Glutamatergic neuron (in vitro differentiated cells): ENCODE data around the gene TNFRSF25. TPM values are rescaled to one million over a fixed set of nuclear protein-coding genes. Genes with fewer than 3 reads are reported as not detected.

ENCODE experiments used
- DNase-seq: peaks from one replicate; pipeline ENCODE4 v3.0.0; 2022
- H3K27ac Mint-ChIP-seq: one replicate; pipeline ENCODE4 v1.8.0; 2020; ENCODE audit warnings: mild to moderate bottlenecking, mixed read lengths, inconsistent platforms; ENCODE audit not compliant: unreplicated experiment
- H3K27me3 Mint-ChIP-seq: one replicate; pipeline ENCODE4 v1.8.0; 2020; ENCODE audit warnings: mild to moderate bottlenecking, moderate library complexity, mixed read lengths, inconsistent platforms; ENCODE audit not compliant: unreplicated experiment
- H3K36me3 Mint-ChIP-seq: one replicate; pipeline ENCODE4 v1.8.0; 2020; ENCODE audit warnings: mild to moderate bottlenecking, mixed read lengths, inconsistent platforms; ENCODE audit not compliant: unreplicated experiment
- H3K4me1 Mint-ChIP-seq: one replicate; pipeline ENCODE4 v1.8.0; 2020; ENCODE audit warnings: mild to moderate bottlenecking, low read depth, mixed read lengths, inconsistent platforms; ENCODE audit not compliant: unreplicated experiment
- H3K4me3 Mint-ChIP-seq: one replicate; pipeline ENCODE4 v1.8.0; 2020; ENCODE audit warnings: mild to moderate bottlenecking, mixed read lengths, inconsistent platforms; ENCODE audit not compliant: unreplicated experiment
- H3K9me3 Mint-ChIP-seq: one replicate; pipeline ENCODE4 v1.8.0; 2020; ENCODE audit warnings: mild to moderate bottlenecking, moderate library complexity, mixed read lengths, inconsistent platforms; ENCODE audit not compliant: unreplicated experiment
- total RNA-seq: library from RNA; stranded (reverse); fragmentation: NEBNext Ultra II Directional; extraction: Animal tissue kit (Norgen Biotek cat#: 25700); gene quantifications from one replicate; pipeline ENCODE4 v1.2.1, GENCODE V29; 2021; ENCODE audit not compliant: unreplicated experiment
- TF ChIP-seq, protein P1 (sequence below): fragments of 200-600 bp; sonication (generic); IDR thresholded peaks from one replicate; pipeline ENCODE4 v1.5.0; 2021; ENCODE audit not compliant: partially characterized antibody, unreplicated experiment

The TNFRSF25 gene
- total RNA-seq, 1 donor from 2014 or later, result 47.5 TPM

GRCh38 chr1:6417961-6418667 lies 47.9 kb downstream of the TNFRSF25 start:
- H3K27me3 Mint-ChIP-seq, result peaks cover 24% of the 10 kb centered on the region

DNA sequence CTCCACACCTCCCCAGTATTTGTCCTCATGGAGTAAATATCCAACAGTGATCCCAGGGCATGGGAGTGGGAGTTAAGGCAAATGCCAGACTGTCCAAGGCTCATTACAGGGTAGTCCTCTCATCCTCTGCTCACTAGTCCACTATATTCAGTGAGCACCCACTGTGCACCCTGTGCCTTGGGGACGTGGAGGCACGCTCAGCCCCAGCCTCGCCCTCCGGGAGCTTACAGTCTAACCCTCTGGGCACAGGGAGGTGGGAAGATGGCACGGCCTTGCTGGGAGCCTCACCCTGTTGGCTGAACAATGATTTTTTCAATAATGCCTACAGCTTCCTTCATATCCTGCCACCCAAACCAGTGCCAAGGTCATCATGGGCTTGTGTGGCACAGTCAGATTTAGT lies 49.1 kb downstream of the TNFRSF25 start:
- Mint-ChIP-seq H3K27ac (no peak overlapping the region), H3K4me3 (no peak overlapping the region), H3K27me3 (peaks cover 21% of the 10 kb centered on the region), H3K36me3 (no peaks in the 10 kb centered on the region), H3K9me3 (peaks cover 11% of the 10 kb centered on the region), H3K4me1 (peaks cover 8% of the 10 kb centered on the region)
- TF ChIP-seq, protein P1, sequence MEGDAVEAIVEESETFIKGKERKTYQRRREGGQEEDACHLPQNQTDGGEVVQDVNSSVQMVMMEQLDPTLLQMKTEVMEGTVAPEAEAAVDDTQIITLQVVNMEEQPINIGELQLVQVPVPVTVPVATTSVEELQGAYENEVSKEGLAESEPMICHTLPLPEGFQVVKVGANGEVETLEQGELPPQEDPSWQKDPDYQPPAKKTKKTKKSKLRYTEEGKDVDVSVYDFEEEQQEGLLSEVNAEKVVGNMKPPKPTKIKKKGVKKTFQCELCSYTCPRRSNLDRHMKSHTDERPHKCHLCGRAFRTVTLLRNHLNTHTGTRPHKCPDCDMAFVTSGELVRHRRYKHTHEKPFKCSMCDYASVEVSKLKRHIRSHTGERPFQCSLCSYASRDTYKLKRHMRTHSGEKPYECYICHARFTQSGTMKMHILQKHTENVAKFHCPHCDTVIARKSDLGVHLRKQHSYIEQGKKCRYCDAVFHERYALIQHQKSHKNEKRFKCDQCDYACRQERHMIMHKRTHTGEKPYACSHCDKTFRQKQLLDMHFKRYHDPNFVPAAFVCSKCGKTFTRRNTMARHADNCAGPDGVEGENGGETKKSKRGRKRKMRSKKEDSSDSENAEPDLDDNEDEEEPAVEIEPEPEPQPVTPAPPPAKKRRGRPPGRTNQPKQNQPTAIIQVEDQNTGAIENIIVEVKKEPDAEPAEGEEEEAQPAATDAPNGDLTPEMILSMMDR, result no peak
- DNase-seq, result no peak

More at GRCh38 chr1:6417961-6418667, 47.9 kb downstream of the TNFRSF25 start:
- Mint-ChIP-seq H3K4me3 (peak overlapping the region; percentile 74), H3K36me3 (no peaks in the 10 kb centered on the region), H3K27ac (no peak overlapping the region), H3K9me3 (peaks cover 11% of the 10 kb centered on the region), H3K4me1 (peaks cover 8% of the 10 kb centered on the region)
- TF ChIP-seq, protein P1, result no peak
- no peak for DNase-seq

- DNase-seq, result no peak
- TF ChIP-seq, protein P1, result no peak
- Mint-ChIP-seq H3K36me3 (no peaks in the 10 kb centered on the region), H3K27ac (no peak overlapping the region), H3K4me1 (peaks cover 8% of the 10 kb centered on the region), H3K9me3 (peaks cover 8% of the 10 kb centered on the region), H3K4me3 (peak overlapping the region; percentile 34), H3K27me3 (peaks cover 17% of the 10 kb centered on the region)
Measured at GRCh38 chr1:6416295-6416656, 49.7 kb downstream of the TNFRSF25 start.

DNA sequence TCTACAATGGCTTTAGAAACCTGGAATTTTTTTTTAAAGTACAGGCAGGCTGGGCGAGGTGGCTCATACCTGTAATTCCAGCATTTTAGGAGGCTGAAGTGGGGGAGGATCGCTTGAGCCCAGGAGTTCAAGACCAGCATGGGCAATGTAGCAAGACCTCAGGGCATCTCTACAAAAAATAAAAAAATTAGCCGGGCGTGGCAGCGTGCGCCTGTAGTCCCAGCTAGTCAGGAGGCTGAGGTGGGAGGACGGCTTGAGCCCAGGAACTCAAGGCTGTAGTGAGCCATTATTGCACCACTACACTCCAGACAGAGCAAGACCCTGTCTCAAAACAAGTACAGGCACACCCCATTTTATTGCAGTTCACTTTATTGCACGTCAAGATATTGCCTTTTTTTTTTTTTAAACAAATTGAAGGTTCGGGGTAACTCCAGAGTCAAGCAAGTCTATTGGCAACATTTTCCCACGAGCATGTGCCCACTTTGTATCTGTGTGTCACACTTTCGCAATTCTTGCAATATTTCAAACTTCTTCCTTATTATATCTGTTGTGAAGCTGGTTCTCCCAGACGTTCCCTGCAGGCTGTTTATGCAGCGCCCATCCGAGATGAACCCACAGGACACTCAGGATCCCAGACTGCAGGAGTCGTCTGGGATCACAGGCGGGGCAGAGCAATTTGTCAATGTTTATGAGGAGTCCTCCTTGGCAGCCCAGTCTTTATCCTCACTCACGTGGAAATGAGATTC lies 50.9 kb downstream of the TNFRSF25 start:
- TF ChIP-seq, protein P1, result no peak
- no peak for DNase-seq
- Mint-ChIP-seq H3K4me1 (peaks cover 8% of the 10 kb centered on the region), H3K27ac (peak overlapping the region; percentile 49), H3K9me3 (peaks cover 6% of the 10 kb centered on the region), H3K4me3 (no peak overlapping the region), H3K36me3 (no peaks in the 10 kb centered on the region), H3K27me3 (peaks cover 14% of the 10 kb centered on the region)

DNA sequence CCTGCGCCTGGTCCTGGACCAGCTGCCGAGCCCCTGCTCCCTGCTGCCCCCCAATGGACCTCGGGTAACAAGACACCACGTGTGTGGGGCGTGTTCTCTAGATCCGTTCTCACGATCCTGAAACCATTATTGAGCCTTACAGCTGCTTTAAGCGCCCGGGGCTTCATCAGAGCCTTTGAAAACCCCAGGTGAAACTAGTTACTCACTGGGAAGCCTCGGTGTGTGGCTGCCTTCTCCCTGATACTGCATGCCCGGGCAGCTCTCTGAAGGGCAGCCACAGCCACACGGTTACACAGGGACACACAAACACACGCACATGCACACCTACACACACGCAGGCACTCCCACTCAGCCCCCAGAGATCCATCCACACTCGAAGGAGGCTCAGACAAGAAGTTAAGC lies 51.5 kb downstream of the TNFRSF25 start:
- H3K27ac Mint-ChIP-seq, result peak overlapping the region; percentile 4
- DNase-seq, result peak; percentile 74
- TF ChIP-seq, protein P1, result peak; percentile 59
- H3K9me3 Mint-ChIP-seq, result peaks cover 6% of the 10 kb centered on the region
- peaks cover 14% of the 10 kb centered on the region for H3K27me3 Mint-ChIP-seq
- no peaks in the 10 kb centered on the region for H3K36me3 Mint-ChIP-seq
- peak overlapping the region; percentile 36 for H3K4me3 Mint-ChIP-seq
- peaks cover 8% of the 10 kb centered on the region for H3K4me1 Mint-ChIP-seq
